Stimulated activated CD8-positive, alpha-beta memory T cell treated with anti-CD3 and anti-CD28 coated beads, Interleukin-7, amount 100 ng/mL, for 48 hours (primary cell): ENCODE data around the gene TREH.
"Not testable (repeated sequence)": the region's sequence is repeated elsewhere in the genome, so short reads cannot be mapped to it uniquely, and the experiment has no call there.

Source experiments
- DNase-seq, 2 donors: peaks; one replicate each; pipeline ENCODE4 v3.0.0-alpha.2; 2020; ENCODE audit warnings: low read depth in 1 of 2; ENCODE audit errors: extremely low read depth in 1 of 2

Gene TREH

DNA sequence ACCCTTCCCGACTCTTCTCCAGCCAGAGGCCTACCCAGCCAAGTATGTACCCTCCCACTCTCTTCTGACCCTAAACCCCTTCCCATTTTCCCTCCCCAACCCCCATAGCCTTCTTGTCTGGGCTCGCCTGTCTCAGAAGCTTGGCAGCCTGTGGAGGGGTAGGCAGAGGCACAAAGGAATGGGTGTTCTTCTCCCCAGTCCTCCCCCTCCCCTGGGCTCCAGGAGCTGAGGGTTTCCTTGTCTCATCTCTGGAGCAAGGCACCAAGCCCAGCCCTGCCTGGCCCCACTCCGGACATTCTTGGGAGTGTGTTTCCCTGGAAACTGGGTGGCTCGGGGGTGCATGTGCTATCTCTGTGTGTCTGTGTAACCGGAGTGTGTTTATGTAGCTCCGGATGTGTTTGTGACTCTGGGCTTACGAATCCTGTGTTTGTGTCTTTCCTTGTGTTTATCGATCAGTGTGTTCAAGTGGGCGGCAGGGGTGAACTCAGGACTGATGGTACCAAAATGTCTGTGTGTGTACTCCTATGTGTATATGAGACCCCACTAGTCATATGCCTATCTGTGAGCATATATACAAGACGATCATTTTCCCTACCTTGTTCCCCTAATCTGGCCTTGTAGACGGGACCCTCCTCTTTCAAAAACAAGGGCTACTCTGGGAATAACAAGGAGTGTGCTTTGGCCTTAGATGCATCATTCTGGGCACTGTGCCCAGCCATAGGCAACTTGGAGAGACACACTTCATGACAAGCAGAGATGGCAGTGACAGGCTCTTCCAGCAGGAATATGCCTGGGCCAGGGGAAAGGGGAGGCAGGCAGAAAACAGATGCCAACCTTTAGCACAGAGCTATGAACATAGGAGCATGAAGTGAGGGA lies 61.1 kb downstream of the TREH start:
- no peak for DNase-seq

DNA sequence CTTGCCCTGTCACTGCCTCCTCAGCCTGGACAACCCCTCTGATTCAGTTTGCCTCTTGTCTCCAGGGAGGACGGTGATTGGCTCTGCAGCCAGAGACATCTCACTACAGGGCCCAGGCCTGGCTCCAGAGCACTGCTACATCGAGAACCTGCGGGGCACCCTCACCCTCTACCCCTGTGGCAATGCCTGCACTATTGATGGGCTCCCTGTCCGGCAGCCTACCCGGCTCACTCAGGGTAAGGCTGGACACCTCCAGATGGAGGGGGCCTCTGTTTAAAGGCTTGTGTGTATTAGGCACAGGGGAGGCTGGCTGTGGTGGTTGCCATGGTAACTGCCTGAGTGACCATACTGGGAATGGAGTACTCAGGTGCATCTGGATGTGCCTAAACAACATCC lies 63.5 kb downstream of the TREH start:
- no peak for DNase-seq

DNA sequence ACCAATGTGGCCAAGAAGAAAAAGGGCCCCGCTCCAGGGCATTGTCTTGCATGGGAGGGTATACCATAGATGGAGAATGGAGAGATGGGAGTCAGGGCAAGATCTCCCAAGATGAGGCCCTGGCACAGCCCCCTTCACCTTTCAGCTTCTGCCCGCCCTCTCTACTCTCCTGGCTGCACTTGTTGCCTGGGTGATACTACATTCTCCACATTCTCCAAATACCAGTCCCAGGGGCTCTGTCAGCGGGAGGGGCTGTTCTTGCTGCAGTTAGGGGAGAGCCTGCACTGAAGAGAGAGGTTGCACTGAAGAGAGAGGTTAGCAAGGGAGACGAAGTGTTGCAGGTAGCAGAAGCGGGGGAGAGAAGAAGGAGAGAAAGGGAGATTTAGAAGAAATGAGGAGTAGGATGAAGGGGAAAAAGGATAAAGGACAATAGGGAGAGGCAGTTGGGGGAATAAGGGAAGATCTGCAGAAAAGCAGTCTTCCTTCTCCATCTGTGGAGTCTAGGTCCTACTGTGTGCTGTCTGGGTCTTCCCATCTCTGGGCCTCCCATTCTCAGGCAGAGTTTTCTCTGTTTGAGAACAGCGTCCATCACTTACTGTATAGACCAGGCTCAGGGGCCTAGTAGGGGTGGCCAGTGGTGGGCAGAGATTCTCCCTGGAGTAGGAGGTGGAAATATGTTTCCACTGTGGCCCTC lies 64.0 kb downstream of the TREH start:
- no peak for DNase-seq

DNA sequence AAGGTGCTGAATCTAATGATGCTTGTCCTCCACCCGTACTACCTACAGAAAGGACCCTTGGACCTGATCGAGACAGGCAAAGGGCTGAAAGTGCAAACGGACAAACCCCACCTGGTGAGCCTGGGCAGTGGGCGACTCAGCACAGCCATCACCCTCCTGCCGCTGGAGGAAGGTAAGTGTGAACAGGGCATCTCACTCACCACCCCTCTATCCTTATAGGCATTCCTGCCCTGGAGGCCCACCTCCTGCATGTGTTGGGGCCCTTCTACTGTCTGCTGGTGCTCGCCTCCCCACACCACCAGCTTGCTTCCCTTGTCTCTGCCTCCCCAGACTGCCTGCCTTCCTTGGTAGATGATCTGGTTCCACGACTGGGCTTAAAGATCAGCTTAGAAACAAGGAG lies 64.9 kb downstream of the TREH start:
- no peak for DNase-seq

DNA sequence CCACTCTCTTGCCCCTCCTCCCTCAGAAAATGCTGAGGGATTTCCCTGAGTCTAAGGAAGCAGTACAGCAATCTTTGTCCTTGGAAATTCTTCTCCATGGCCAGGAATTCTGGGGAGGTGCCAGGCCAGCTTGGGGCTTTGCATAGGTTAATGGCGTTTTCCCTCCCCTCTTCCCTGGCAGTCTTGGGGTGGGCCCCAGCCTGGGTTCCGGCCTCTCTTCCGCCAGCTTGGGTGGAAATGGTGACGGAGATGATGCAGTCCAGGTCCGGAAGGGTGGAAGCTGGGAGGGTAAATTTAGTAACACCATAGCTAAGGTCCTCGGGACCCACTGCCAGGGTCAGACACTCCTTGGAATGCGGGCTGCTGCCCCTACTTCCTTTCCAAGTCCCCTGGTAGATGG lies 67.1 kb downstream of the TREH start:
- DNase-seq = no peak

DNA sequence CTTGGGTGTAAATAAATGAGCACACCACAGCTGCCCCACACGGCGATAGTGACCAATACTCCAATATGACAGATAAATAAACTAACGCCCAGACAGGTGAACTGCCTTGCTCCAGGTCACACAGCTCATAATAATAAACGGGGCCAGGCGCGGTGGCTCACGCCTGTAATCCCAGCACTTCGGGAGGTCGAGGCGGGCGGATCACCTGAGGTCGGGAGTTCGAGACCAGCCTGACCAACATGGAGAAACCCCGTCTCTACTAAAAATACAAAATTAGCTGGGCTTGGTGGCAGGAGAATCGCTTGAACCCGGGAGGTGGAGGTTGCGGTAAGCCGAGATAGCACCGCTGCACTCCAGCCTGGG lies 68.0 kb downstream of the TREH start:
- not testable (repeated sequence) for DNase-seq

DNA sequence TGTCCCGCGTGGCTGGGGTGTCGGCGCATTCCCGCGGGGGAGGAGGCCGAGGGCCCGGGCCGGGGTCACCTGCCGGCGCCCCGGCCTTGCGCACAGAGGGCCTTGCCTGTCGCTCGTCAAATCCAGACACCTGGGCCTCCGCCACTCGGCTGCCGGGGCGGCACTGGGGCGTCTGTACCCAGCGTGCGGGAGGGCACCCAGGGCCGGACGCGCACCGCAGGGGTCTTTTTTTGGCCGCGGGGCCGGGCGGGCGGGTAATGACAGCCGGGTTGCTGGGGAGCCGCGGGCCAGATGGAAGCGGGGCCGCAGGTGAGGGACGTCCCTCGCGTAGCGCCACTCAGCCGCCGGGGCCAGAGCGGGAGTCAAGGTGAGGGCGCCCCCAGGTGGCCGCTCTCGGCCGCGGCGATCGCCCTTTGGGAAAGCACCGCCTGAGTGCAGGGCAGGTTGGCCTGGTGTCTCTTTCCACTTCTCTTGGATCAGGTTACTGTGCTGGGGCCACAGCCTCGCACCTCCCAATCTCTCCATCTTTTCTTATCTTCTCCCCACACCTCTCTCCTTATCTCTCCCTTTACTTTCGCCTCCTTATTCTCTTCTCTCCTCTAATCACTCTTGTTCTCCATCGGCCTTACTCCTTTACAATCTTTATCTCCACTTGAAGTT lies 68.5 kb downstream of the TREH start:
- peak; percentile 56 to 70 for DNase-seq

DNA sequence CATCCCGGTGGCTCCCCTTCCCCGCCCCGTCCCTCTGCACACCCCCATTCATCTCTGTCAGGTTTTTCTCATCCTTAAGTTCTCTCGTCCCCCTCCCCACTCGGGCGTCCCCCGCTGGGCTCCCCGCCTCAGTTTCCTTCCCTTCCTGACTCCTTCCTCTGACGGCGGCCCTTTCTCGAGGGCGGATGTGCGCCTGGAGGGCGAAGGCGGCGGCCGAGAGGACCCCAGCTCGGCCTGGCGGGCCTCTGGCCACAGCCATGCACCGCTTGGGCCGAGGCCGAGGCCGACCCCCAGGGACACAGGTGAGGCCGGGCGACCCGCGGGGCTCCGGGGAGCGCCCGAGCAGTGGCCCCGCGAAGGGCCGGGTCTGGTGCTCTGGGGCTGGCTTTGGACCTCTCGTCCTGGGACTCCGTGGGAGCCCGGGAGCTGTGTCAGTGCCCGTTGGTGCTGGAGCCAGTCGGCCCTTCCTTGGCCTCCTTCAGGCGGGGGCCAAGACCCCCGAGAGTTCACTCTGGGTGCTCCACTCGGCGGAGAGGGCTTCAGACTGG lies 69.2 kb downstream of the TREH start:
- no peak for DNase-seq

DNA sequence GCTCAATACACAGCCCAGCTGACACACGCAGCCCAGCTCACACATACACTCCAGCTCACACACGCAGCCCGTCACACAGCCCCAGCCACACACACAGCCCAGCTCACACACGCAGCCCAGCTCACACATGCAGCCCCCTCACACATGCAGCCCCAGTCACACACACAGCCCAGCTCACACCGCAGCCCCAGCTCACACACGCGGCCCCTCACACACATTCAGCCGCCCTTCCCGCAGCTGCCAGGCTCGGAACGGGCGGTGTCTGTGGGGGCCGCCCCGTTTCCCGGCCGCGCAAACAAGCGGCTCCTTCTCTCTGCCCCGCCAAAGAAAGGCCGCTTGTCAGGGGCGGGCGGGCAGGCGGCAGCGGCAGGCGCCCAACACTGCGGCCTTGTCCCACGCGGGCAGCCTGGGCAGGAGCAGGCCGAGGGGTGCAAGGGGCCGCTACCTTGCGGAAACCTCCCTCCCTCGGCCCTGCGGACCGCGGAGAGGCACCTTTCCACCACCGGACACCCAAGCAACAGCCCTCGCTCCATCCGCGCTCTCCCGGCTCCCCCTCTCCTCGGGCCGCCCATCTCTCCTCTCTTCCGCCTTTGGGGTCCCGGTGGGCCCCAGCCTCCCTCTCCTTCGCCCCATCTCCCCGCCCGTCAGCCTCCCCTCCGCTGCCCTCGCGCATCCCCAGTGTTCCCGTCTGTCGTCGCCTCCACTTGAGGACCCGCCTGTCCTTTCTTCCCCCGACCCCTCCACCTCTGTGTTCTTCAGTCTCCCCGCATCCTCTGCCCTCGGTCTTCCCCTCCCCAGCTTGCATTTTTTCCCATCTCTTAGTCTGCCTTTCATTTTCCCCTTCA lies 69.8 kb downstream of the TREH start:
- DNase-seq = no peak

DNA sequence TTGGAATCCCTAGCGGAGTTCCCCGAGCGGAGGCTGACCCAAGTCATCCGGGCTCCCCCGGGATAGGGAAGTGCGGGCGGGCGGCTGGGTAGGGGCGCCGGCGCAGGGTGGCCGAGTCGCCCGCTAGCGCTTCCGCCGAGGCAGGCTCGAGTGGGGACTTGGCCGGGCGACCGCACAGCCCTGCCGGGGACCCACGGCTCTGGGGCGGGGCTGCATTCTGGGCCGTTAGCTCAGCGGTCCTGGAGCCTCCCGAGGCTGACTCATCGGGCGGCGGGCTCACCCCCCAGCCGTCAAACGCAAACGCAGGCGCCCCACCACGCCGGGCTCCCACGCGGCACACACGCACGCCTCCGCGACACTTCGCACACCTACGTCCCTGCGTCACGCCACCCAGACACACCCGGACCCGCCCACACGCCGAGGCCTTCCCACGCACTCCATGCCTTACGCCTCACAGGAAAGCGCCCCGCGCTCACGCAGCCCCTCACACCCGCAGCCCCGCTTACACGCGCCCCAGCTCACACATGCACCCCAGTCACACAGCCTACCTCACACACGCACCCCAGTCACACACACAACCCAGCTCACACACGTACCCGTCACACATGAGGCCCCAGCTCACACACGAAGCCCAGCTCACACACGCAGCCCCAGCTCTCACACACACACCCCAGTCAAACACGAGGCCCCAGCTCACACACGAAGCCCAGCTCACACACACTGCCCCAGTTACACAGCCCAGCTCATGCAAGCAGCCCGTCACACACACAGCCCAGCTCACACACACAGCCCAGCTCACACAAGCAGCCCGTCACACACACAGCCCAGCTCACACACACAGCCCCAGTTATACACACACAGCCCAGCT lies 70.9 kb downstream of the TREH start:
- DNase-seq = peak in 1 of 2 donors; percentile 47

DNA sequence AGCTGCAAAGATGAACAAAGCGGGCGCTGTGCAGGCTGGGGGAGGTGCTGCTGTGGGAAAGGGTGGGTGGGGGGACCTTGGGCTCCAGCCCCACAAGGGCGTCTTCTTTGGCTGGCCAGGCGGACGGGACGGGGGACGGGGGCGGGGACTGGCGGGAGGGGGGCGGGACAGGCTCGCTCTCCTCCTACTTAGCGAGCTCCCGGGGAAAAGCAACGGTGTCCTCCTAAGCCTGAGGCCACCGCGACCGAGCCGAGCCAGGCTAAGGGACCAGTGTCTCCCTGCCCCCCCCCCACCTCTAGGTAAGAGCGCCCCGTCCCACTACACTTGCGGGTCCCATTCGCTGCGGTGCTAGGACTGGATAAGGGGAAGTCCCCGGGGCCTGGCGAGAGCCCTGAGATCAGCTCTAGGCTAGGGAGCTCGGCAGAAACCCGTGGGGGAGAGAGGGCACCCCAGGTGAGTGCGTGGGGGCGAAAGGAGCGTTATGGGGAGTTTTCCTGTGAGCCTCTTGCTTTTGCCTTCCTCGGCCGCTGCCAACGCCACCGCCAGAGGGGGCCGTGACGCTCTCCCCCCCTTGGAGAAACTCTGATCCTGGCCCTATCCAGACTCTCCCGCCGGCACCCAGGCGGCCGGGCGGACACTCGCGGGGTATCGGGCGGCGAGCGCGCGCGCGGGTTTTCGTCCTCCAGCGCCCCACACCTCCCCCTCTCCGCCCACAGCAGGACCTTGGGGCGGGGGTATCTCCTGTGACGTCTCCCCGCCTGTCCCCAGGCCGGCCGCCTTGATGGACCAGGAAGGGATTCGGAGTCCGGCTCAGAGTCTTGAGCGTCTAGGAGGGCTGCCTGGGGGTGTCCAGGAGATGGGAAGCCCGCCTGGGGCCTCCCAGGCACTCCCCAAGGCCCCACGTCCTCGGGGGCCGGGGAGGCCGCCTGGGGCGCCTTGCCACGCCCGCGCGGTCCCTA lies 71.8 kb downstream of the TREH start, which contains the start of gene PHLDB1:
PHLDB1 (plus strand) TSS at position 215 of the 959 bp plus-strand sequence. CDS start 6,222 bp downstream, outside the sequence.
- no peak for DNase-seq
